Measurements from ENCODE around the gene LILRA2. TPM values are rescaled to one million over a fixed set of nuclear protein-coding genes. Genes with fewer than 3 reads are reported as not detected.
"Not testable (repeated sequence)": the region's sequence is repeated elsewhere in the genome, so short reads cannot be mapped to it uniquely, and the experiment has no call there.

Gene LILRA2
- total RNA-seq, 3 donors from 2014 or later: 0.66 to 6.9 (median 4.2) TPM

DNA sequence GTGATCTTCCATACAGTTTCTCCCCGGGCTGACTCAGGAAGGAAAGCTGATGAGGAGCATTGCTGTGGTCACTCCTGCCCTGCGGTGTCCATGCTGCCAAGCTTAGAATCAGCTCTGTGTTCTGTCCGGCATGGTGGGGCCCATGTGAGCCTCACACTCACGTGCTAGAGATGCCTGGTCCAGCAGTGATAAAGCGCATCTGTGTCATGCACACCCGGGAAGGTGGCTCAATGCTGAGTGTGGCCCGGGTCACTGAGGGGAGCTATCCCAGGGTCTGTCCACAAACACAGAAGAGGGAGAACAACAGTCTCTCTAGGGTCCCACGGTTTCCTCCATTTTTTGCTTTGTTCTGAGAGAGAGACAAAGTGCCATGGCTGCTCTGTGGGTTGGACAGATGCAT lies 53.2 kb downstream of the LILRA2 start:
- Histone ChIP-seq H3K36me3 (no peaks in the 10 kb centered on the region), H3K27ac (no peak overlapping the region), H3K9me3 (peaks cover 5 to 8% of the 10 kb centered on the region in 2 donors), H3K4me1 (no peaks in the 10 kb centered on the region), H3K4me3 (no peak overlapping the region), H3K27me3 (peaks cover 0 to under 1% of the 10 kb centered on the region in 2 donors)
- no peak for TF ChIP-seq POLR2AphosphoS5 (IDR thresholded peaks at IDR 0.05)
- TF ChIP-seq, protein P1, sequence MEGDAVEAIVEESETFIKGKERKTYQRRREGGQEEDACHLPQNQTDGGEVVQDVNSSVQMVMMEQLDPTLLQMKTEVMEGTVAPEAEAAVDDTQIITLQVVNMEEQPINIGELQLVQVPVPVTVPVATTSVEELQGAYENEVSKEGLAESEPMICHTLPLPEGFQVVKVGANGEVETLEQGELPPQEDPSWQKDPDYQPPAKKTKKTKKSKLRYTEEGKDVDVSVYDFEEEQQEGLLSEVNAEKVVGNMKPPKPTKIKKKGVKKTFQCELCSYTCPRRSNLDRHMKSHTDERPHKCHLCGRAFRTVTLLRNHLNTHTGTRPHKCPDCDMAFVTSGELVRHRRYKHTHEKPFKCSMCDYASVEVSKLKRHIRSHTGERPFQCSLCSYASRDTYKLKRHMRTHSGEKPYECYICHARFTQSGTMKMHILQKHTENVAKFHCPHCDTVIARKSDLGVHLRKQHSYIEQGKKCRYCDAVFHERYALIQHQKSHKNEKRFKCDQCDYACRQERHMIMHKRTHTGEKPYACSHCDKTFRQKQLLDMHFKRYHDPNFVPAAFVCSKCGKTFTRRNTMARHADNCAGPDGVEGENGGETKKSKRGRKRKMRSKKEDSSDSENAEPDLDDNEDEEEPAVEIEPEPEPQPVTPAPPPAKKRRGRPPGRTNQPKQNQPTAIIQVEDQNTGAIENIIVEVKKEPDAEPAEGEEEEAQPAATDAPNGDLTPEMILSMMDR (IDR thresholded peaks at IDR 0.05): no peak
- TF ChIP-seq POLR2A (IDR thresholded peaks at IDR 0.05): no peak
- intact Hi-C loops (cut with DNase I; ENCODE audit: low total_unique reads): no loop called here
- DNase-seq (ENCODE audit: low spot score in 2 of 2): no peak

DNA sequence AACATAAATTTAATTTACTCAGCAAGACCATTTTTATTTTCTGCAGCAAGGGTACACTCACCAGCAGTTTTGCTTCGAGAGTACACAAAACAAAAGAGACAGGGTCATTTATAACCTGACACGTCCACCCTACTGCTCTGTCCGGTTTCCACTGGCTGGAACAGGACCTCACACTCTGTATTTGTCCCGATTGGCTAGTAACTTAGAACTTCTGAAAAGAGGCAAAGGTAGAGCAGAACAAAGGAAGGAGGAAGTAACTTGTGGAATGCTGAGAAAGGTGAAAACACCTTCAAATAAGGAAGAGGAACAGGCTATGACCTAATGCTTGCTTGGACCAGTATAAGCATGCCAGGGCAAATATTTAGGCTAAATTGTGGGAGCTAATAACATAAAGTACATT lies 54.3 kb downstream of the LILRA2 start:
- H3K36me3 ChIP-seq; intact Hi-C loops (cut with DNase I; ENCODE audit: low total_unique reads); H3K9me3 ChIP-seq; H3K4me1 ChIP-seq; H3K27ac ChIP-seq; DNase-seq (ENCODE audit: low spot score in 2 of 2); H3K4me3 ChIP-seq: not testable (repeated sequence)
- peaks cover 0 to 12% of the 10 kb centered on the region in 2 donors for H3K27me3 ChIP-seq

DNA sequence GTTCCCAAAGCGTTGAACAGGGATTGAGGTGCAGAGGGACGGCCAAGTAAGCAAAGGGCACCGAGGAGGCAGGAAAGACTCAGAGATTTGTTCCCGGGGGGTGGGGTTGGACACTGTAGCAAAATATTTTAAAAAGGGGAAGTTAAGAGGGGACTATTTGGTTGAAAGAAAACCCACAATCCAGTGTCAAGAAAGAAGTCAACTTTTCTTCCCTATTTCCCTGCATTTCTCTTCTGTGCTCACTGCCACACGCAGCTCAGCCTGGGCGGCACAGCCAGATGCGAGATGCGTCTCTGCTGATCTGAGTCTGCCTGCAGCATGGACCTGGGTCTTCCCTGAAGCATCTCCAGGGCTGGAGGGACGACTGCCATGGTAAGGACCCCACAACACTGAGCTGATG lies 56.7 kb downstream of the LILRA2 start, which contains the start of gene LILRB1:
LILRB1 (plus strand) TSS at position 223 of the 400 bp plus-strand sequence. CDS start 590 bp downstream, outside the sequence.
- intact Hi-C loops (cut with DNase I; ENCODE audit: low total_unique reads): not testable (repeated sequence)

DNA sequence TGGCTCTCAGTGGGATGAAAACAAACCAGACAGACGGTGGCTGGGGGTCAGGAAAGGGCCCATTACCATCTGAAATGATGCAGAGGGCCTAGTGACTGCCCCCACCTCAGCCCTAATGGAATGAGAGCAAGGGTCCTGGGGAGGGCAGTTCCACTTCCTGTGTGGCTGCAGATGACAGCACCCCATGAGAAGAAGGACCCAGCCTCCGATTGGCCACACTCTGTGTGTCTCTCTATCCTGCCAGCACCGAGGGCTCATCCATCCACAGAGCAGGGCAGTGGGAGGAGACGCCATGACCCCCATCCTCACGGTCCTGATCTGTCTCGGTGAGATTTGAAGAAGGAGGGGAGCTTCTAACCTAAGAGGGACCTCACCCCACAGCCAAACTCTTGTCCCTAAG lies 57.2 kb downstream of the LILRA2 start:
- no peaks in the 10 kb centered on the region for H3K4me1 ChIP-seq
- H3K4me3 ChIP-seq: peak overlapping the region in 1 of 3 donors; percentile 22
- peaks cover 0 to 28% of the 10 kb centered on the region in 2 donors for H3K27me3 ChIP-seq
- DNase-seq (ENCODE audit: low spot score in 2 of 2): no peak
- H3K36me3 ChIP-seq: no peaks in the 10 kb centered on the region
- H3K9me3 ChIP-seq: peaks cover 5 to 8% of the 10 kb centered on the region in 2 donors
- no peak for TF ChIP-seq POLR2A (IDR thresholded peaks at IDR 0.05)
- TF ChIP-seq, protein P1 (IDR thresholded peaks at IDR 0.05): no peak
- TF ChIP-seq POLR2AphosphoS5 (IDR thresholded peaks at IDR 0.05): no peak
- intact Hi-C loops (cut with DNase I; ENCODE audit: low total_unique reads): no loop called here
- H3K27ac ChIP-seq: no peak overlapping the region

More for the DNA sequence above, 56.7 kb downstream of the LILRA2 start, which contains the start of gene LILRB1:
- H3K27me3 ChIP-seq: peaks cover 0 to 28% of the 10 kb centered on the region in 2 donors
- not testable (repeated sequence) for H3K27ac ChIP-seq; H3K36me3 ChIP-seq; H3K4me1 ChIP-seq; DNase-seq (ENCODE audit: low spot score in 2 of 2); H3K9me3 ChIP-seq
- peak within 1 kb of the TSS in 1 of 3 donors; percentile 22 for H3K4me3 ChIP-seq

DNA sequence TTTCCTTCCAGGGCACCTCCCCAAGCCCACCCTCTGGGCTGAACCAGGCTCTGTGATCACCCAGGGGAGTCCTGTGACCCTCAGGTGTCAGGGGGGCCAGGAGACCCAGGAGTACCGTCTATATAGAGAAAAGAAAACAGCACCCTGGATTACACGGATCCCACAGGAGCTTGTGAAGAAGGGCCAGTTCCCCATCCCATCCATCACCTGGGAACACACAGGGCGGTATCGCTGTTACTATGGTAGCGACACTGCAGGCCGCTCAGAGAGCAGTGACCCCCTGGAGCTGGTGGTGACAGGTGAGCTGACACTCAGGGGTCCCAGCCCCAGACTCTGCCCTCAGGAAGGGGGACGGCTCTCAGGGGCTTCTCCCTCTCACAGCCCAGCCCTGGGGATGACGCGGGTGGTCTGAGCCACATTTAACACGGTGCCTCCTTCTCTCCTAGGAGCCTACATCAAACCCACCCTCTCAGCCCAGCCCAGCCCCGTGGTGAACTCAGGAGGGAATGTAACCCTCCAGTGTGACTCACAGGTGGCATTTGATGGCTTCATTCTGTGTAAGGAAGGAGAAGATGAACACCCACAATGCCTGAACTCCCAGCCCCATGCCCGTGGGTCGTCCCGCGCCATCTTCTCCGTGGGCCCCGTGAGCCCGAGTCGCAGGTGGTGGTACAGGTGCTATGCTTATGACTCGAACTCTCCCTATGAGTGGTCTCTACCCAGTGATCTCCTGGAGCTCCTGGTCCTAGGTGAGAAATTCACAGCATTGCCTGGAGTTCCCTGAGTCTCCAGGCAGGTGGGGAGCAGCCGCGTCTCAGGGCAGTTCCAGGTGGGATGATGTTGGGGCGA lies 58.1 kb downstream of the LILRA2 start:
- H3K36me3 ChIP-seq; H3K9me3 ChIP-seq; H3K4me3 ChIP-seq; DNase-seq (ENCODE audit: low spot score in 2 of 2); H3K4me1 ChIP-seq; H3K27ac ChIP-seq; intact Hi-C loops (cut with DNase I; ENCODE audit: low total_unique reads): not testable (repeated sequence)
- H3K27me3 ChIP-seq: peaks cover 0 to 28% of the 10 kb centered on the region in 2 donors

DNA sequence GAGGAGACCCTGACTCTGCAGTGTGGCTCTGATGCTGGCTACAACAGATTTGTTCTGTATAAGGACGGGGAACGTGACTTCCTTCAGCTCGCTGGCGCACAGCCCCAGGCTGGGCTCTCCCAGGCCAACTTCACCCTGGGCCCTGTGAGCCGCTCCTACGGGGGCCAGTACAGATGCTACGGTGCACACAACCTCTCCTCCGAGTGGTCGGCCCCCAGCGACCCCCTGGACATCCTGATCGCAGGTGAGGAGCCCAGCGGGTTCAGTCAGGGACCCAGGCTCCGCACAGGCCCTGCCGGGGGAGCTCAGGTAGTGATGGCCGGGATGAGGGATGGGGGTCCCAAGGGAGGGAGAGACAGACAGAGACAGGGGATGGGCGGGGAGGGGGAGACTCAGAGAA lies 58.9 kb downstream of the LILRA2 start:
- H3K4me3 ChIP-seq; H3K4me1 ChIP-seq; H3K27ac ChIP-seq; intact Hi-C loops (cut with DNase I; ENCODE audit: low total_unique reads); H3K9me3 ChIP-seq; H3K36me3 ChIP-seq; DNase-seq (ENCODE audit: low spot score in 2 of 2): not testable (repeated sequence)
- H3K27me3 ChIP-seq: peaks cover 0 to 28% of the 10 kb centered on the region in 2 donors

DNA sequence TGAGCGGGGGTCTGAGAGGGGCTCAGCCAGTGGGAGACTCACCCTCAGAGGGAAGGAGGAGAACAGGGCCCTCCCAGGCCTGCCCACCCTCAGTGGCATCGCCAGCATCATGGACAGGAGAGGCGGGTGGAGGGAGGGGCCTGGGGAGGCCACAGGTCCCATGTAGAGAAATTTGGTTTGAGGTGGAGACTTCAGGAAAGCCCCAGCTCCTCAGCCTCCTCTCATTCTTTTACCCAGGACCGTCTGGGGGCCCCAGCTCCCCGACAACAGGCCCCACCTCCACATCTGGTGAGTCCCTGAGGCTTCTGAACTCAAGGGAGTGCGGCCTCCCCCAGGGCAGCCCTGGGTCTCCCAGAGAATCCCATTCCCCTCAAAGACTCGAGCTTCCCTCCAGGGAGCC lies 59.8 kb downstream of the LILRA2 start:
- Histone ChIP-seq H3K36me3 (no peaks in the 10 kb centered on the region), H3K27me3 (peaks cover 0 to 28% of the 10 kb centered on the region in 2 donors), H3K9me3 (no peaks in the 10 kb centered on the region), H3K4me3 (no peak overlapping the region), H3K4me1 (no peaks in the 10 kb centered on the region), H3K27ac (no peak overlapping the region)
- TF ChIP-seq, protein P1 (IDR thresholded peaks at IDR 0.05): no peak
- no peak for TF ChIP-seq POLR2AphosphoS5 (IDR thresholded peaks at IDR 0.05)
- no peak for TF ChIP-seq POLR2A (IDR thresholded peaks at IDR 0.05)
- DNase-seq (ENCODE audit: low spot score in 2 of 2): no peak
- intact Hi-C loops (cut with DNase I; ENCODE audit: low total_unique reads): no loop called here

DNA sequence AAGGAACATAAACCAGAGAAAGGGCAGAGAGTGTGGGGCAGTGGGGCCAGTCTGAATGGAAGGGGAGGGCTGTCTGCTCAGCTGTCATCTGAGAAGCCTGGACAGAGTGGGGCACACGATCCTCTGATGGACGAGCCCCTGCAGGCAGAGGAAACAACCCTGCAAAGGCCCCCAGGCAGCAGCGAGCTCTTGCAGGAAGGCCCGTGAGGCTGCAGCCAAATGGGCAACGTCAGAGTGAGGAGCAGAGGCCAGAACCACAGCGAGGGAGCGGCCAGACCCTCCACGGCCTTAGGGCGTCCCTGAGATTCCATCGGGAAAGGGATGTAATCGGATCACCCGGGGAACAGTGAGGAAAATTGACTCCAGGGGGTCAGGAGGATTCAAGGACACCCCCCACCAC lies 62.5 kb downstream of the LILRA2 start:
- H3K4me1 ChIP-seq; intact Hi-C loops (cut with DNase I; ENCODE audit: low total_unique reads); H3K4me3 ChIP-seq; H3K27ac ChIP-seq; H3K9me3 ChIP-seq; H3K36me3 ChIP-seq; DNase-seq (ENCODE audit: low spot score in 2 of 2): not testable (repeated sequence)
- peaks cover 0 to 28% of the 10 kb centered on the region in 2 donors for H3K27me3 ChIP-seq

Data from breast epithelium (tissue), 4 donors.